Liver (tissue), 3 donors: ENCODE measurements around the gene ARID4A.

ENCODE experiments used
- CTCF ChIP-seq: fragments of 150-350 bp; IDR thresholded peaks from 2 replicates; pipeline ENCODE4 v1.5.1; 2017; ENCODE audit warnings: improper control_type of control experiment, low read depth, low read length; ENCODE audit not compliant: missing input control
- FOXA1 ChIP-seq: IDR thresholded peaks from 2 replicates; pipeline ENCODE4 v1.6.1; 2016; ENCODE audit warnings: antibody characterized with exemption
- HNF4G ChIP-seq: IDR thresholded peaks from 2 replicates; pipeline ENCODE4 v1.6.1; 2016; ENCODE audit warnings: antibody characterized with exemption
- JUND ChIP-seq, 2 donors: IDR thresholded peaks; 2 replicates each; pipeline ENCODE4 v1.6.1; 2016; ENCODE audit warnings: antibody characterized with exemption in 2 of 2
- RAD21 ChIP-seq, 2 donors: IDR thresholded peaks; 2 replicates each; pipeline ENCODE4 v1.6.1; 2016; ENCODE audit warnings: antibody characterized with exemption in 2 of 2, mild to moderate bottlenecking in 2 of 2
- REST ChIP-seq: IDR thresholded peaks from 2 replicates; pipeline ENCODE4 v1.6.1; 2016; ENCODE audit warnings: antibody characterized with exemption, mild to moderate bottlenecking
- YY1 ChIP-seq: IDR thresholded peaks from 2 replicates; pipeline ENCODE4 v1.6.1; 2016; ENCODE audit warnings: antibody characterized with exemption, mild to moderate bottlenecking
- donor health status: healthy.
- donor health status: healthy.

GRCh38 chr14:58280954-58281787, 17.2 kb upstream of the ARID4A start:
- no peak for TF ChIP-seq CTCF
- peak; percentile 49 for TF ChIP-seq YY1
- TF ChIP-seq JUND (IDR thresholded peaks at IDR 0.05) = no peak
- no peak for TF ChIP-seq RAD21 (IDR thresholded peaks at IDR 0.05)
- TF ChIP-seq FOXA1 = no peak
- TF ChIP-seq HNF4G = no peak
- peak; percentile 38 for TF ChIP-seq REST
